Trophoblast cell (in vitro differentiated cells and primary cell): ENCODE data around the gene PCARE.

Experiments used
- DNase-seq, 2 donors: peaks; one replicate each; pipeline ENCODE4 v3.0.0-alpha.2; 2016
- H2AFZ ChIP-seq: 2 replicates; pipeline ENCODE4 v1.6.1; 2013; ENCODE audit warnings: low read length, moderate library complexity, mild to moderate bottlenecking; ENCODE audit not compliant: insufficient read depth, poor library complexity
- H2AK5ac ChIP-seq: 2 replicates; pipeline ENCODE4 v1.6.1; 2013; ENCODE audit warnings: mild to moderate bottlenecking, low read length
- H2BK120ac ChIP-seq: 2 replicates; pipeline ENCODE4 v1.6.1; 2013; ENCODE audit warnings: low read length, mild to moderate bottlenecking, moderate library complexity; ENCODE audit not compliant: insufficient read depth, poor library complexity
- H2BK12ac ChIP-seq: 2 replicates; pipeline ENCODE4 v1.6.1; 2013; ENCODE audit warnings: mild to moderate bottlenecking, low read length, moderate library complexity
- H2BK5ac ChIP-seq: 2 replicates; pipeline ENCODE4 v1.6.1; 2013; ENCODE audit warnings: low read length, low read depth, moderate library complexity, mild to moderate bottlenecking; ENCODE audit not compliant: poor library complexity
- H3K14ac ChIP-seq: 2 replicates; pipeline ENCODE4 v1.6.1; 2013; ENCODE audit warnings: mild to moderate bottlenecking, low read length
- H3K18ac ChIP-seq: 2 replicates; pipeline ENCODE4 v1.6.1; 2013; ENCODE audit warnings: mild to moderate bottlenecking, low read length
- H3K23ac ChIP-seq: 2 replicates; pipeline ENCODE4 v1.6.1; 2013; ENCODE audit warnings: low read length
- H3K27ac ChIP-seq: 2 replicates; pipeline ENCODE4 v1.5.1; 2013; ENCODE audit warnings: low read depth, mild to moderate bottlenecking, inconsistent platforms, low read length, moderate library complexity
- H3K27me3 ChIP-seq: 2 replicates; pipeline ENCODE4 v1.6.1; 2013; ENCODE audit warnings: inconsistent platforms, mild to moderate bottlenecking, low read length, moderate library complexity; ENCODE audit not compliant: insufficient read depth
- H3K36me3 ChIP-seq, 2 experiments: 1 replicate in 1 of 2; 2 replicates in 1 of 2; pipeline ENCODE4 v1.6.1; 2013; ENCODE audit warnings: low read length in 2 of 2, mild to moderate bottlenecking in 2 of 2, moderate library complexity in 1 of 2; ENCODE audit not compliant: insufficient read depth in 2 of 2, control insufficient read depth in 1 of 2
- H3K4ac ChIP-seq: 2 replicates; pipeline ENCODE4 v1.6.1; 2013; ENCODE audit warnings: low read depth, mild to moderate bottlenecking, low read length, moderate library complexity
- H3K4me1 ChIP-seq, 2 experiments: 1 replicate in 1 of 2; 2 replicates in 1 of 2; pipeline ENCODE4 v1.6.1; 2013; ENCODE audit warnings: low read length in 2 of 2, mild to moderate bottlenecking in 2 of 2, moderate library complexity in 1 of 2; ENCODE audit not compliant: insufficient read depth in 2 of 2, control insufficient read depth in 1 of 2
- H3K4me2 ChIP-seq: 2 replicates; pipeline ENCODE4 v1.6.1; 2013; ENCODE audit warnings: inconsistent platforms, mild to moderate bottlenecking, low read length, moderate library complexity
- H3K4me3 ChIP-seq: 2 replicates; pipeline ENCODE4 v1.5.1; 2013; ENCODE audit warnings: mild to moderate bottlenecking, low read depth, low read length, inconsistent platforms
- H3K79me1 ChIP-seq: one replicate; pipeline ENCODE4 v1.6.1; 2013; ENCODE audit warnings: low read length
- H3K79me2 ChIP-seq: 2 replicates; pipeline ENCODE4 v1.6.1; 2013; ENCODE audit warnings: low read length, mild to moderate bottlenecking; ENCODE audit not compliant: control insufficient read depth, insufficient read depth, poor library complexity
- H3K9ac ChIP-seq: 2 replicates; pipeline ENCODE4 v1.6.1; 2013; ENCODE audit warnings: mild to moderate bottlenecking, low read length
- H3K9me3 ChIP-seq: 2 replicates; pipeline ENCODE4 v1.6.1; 2013; ENCODE audit warnings: low read depth, mild to moderate bottlenecking, control low read depth, inconsistent platforms, low read length; ENCODE audit not compliant: insufficient read depth
- H4K12ac ChIP-seq: 2 replicates; pipeline ENCODE4 v1.6.1; 2013; ENCODE audit warnings: low read depth, mild to moderate bottlenecking, low read length, moderate library complexity
- H4K8ac ChIP-seq: 2 replicates; pipeline ENCODE4 v1.6.1; 2013; ENCODE audit warnings: low read depth, mild to moderate bottlenecking, low read length, moderate library complexity
- H4K91ac ChIP-seq: one replicate; pipeline ENCODE4 v1.6.1; 2013; ENCODE audit warnings: low read depth, mild to moderate bottlenecking, low read length, moderate library complexity
- WGBS: extraction: QIAGEN DNeasy Blood & Tissue Kit; methylation state at CpG from one replicate; pipeline ENCODE4 v1.1.7; 2013; ENCODE audit warnings: missing lambda C conversion rate; ENCODE audit not compliant: insufficient read length, insufficient coverage; ENCODE audit errors: extremely low coverage; 5-methylcytosine and 5-hydroxymethylcytosine counted together

Gene PCARE

DNA sequence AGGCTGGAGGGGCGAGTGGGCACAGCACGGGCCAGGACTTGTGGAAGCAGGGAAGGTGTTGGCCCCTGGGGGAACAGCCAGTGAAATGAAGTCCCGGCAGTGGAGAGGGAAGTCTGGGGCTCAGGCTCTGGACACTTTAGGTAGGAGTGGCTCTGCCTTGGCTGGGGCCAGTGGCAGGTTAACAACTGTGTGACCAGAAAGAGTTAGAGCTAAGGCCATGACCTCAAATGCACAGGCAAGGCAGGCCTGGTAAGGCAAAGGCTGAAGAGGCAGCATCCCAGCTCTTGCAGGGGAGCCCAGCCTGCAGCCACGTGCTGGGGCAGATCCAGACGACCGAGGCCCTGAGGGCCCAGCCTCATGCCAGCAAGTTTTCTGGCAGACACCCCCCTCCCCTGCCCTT is 21.5 kb downstream of the PCARE start:
- no peaks in the 10 kb centered on the region for H3K27me3 ChIP-seq
- no peak overlapping the region for H3K4me2 ChIP-seq
- no peaks in the 10 kb centered on the region for H3K79me2 ChIP-seq
- H2AFZ ChIP-seq, result no peak overlapping the region
- no peak overlapping the region for H4K8ac ChIP-seq
- no peaks in the 10 kb centered on the region for H3K79me1 ChIP-seq
- peaks cover 3% of the 10 kb centered on the region for H3K9me3 ChIP-seq
- no peak overlapping the region for H3K9ac ChIP-seq
- no peak for DNase-seq
- no peak overlapping the region for H2BK120ac ChIP-seq
- H3K4me1 ChIP-seq, result peaks cover 0 to 3% of the 10 kb centered on the region in 2 experiments
- H3K23ac ChIP-seq, result no peak overlapping the region
- H4K91ac ChIP-seq, result no peak overlapping the region
- no peak overlapping the region for H3K27ac ChIP-seq
- no peak overlapping the region for H3K4me3 ChIP-seq
- H2BK12ac ChIP-seq, result no peak overlapping the region
- no peak overlapping the region for H2AK5ac ChIP-seq
- H3K14ac ChIP-seq, result no peak overlapping the region
- no peak overlapping the region for H4K12ac ChIP-seq
- H3K18ac ChIP-seq, result no peak overlapping the region
- H2BK5ac ChIP-seq, result no peak overlapping the region
- H3K36me3 ChIP-seq, result no peaks in the 10 kb centered on the region
- no peak overlapping the region for H3K4ac ChIP-seq
- no CpG with 5 or more reads among the region's 6 CpGs for WGBS

DNA sequence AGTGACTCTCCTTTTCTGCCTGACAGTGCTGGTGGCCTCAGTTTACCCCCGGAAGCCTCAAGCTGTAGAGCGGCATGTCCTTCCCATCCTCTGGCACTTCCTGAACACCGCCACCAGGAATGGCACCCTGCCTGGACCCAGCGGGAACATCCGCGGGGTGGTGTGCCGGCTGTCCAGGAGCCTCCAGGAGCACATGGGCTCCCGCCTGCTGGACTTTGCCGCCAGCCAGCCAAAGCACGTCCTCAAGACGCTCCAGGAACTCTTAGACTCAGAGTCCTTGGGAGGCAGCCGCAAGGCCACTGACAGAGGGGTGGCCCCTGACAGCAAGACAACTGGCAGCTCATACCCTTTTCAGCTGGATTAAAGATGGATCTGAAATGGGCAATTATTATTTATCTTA is 22.6 kb downstream of the PCARE start:
- Histone ChIP-seq H2BK12ac (no peak overlapping the region), H2BK120ac (no peak overlapping the region), H3K9me3 (peaks cover 3% of the 10 kb centered on the region), H3K79me1 (no peaks in the 10 kb centered on the region), H3K79me2 (no peaks in the 10 kb centered on the region), H4K91ac (no peak overlapping the region), H3K4ac (no peak overlapping the region), H3K36me3 (no peaks in the 10 kb centered on the region), H3K9ac (no peak overlapping the region), H4K12ac (no peak overlapping the region), H4K8ac (no peak overlapping the region), H3K4me3 (no peak overlapping the region), H2BK5ac (no peak overlapping the region), H3K23ac (no peak overlapping the region), H3K27ac (no peak overlapping the region), H3K14ac (no peak overlapping the region), H3K4me2 (no peak overlapping the region), H3K4me1 (peaks cover 0 to 3% of the 10 kb centered on the region in 2 experiments), H2AFZ (no peak overlapping the region), H2AK5ac (no peak overlapping the region), H3K18ac (no peak overlapping the region), H3K27me3 (no peaks in the 10 kb centered on the region)
- DNase-seq, result no peak
- WGBS, result no CpG with 5 or more reads among the region's 12 CpGs

DNA sequence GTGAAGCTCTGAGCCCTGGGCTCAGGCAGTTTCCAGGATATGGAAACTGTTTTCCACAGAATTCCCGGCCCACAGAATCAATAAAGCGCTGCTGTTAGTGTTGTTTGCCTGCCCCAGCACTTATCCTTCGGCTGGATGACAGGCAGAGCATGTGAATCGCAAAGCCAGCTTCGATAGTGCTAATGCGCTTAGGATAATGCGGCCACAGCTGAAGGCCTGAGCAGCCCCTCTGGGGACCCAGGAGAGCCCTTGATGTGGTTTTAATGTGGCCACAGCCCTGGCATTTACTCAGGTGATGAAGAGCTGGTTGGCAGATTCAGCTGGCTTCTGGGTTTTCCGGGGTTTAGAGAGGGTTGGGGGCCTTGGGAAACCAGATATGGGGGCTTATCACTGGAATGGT is 23.7 kb downstream of the PCARE start:
- no peaks in the 10 kb centered on the region for H3K36me3 ChIP-seq
- no peak overlapping the region for H3K27ac ChIP-seq
- H3K4me3 ChIP-seq, result no peak overlapping the region
- no peaks in the 10 kb centered on the region for H3K27me3 ChIP-seq
- H3K14ac ChIP-seq, result no peak overlapping the region
- H3K18ac ChIP-seq, result no peak overlapping the region
- no peak overlapping the region for H2AFZ ChIP-seq
- WGBS, result no CpG with 5 or more reads among the region's 8 CpGs
- no peak overlapping the region for H2BK5ac ChIP-seq
- no peak overlapping the region for H4K12ac ChIP-seq
- H3K9ac ChIP-seq, result no peak overlapping the region
- H2BK120ac ChIP-seq, result no peak overlapping the region
- H2BK12ac ChIP-seq, result no peak overlapping the region
- no peaks in the 10 kb centered on the region for H3K79me2 ChIP-seq
- peaks cover 3% of the 10 kb centered on the region for H3K9me3 ChIP-seq
- H3K4me1 ChIP-seq, result peaks cover 0 to 3% of the 10 kb centered on the region in 2 experiments
- H3K79me1 ChIP-seq, result no peaks in the 10 kb centered on the region
- H3K4ac ChIP-seq, result no peak overlapping the region
- H3K23ac ChIP-seq, result no peak overlapping the region
- no peak overlapping the region for H4K91ac ChIP-seq
- H3K4me2 ChIP-seq, result no peak overlapping the region
- DNase-seq, result no peak
- H4K8ac ChIP-seq, result no peak overlapping the region
- no peak overlapping the region for H2AK5ac ChIP-seq

DNA sequence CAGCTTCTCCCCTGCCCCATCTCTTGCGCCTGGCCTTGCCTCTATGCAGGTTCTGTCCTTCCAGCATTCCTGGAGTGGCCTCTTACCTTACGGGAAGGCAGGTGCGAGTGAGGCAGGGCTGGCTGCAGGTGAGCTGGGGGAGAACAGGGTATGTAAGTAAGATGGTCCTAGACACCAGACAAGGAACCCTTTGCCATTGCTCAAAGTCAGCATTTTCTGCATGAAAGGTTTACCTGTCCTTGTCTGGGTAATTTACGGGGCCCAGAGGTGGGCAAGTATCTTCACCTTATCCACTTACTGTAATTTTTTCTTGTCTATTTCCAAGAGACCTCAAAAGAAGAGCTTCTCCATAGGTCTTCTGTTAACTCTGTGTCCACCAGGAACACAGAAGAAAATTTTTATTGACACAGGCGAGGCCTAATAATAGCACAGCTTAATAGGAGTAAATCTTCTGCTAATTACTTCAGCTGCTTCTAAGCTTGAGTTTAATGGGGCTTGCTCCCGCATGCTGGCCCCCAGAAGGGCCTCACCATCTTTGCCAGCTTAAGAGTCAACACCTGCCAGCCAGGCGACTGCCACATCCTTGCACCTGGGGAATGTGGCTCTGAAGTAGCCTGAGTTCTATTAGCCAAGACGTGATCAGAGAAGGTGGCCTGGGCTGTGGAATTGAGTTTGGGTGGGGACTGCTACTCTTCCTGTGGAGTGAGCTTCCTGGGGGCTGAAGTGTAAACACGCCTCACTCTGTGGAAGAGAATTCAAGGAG is 27.1 kb downstream of the PCARE start:
- no peak overlapping the region for H3K14ac ChIP-seq
- no peaks in the 10 kb centered on the region for H3K79me2 ChIP-seq

More for the DNA sequence above, 27.1 kb downstream of the PCARE start:
- Histone ChIP-seq H3K36me3 (no peaks in the 10 kb centered on the region), H2BK5ac (no peak overlapping the region), H3K9ac (no peak overlapping the region), H3K9me3 (peaks cover 3% of the 10 kb centered on the region), H2BK120ac (no peak overlapping the region), H3K4me2 (no peak overlapping the region), H4K8ac (no peak overlapping the region), H3K4ac (no peak overlapping the region), H3K27me3 (no peaks in the 10 kb centered on the region), H4K12ac (no peak overlapping the region), H2BK12ac (no peak overlapping the region), H3K27ac (no peak overlapping the region), H3K4me3 (no peak overlapping the region), H2AK5ac (no peak overlapping the region), H3K79me1 (no peaks in the 10 kb centered on the region), H4K91ac (no peak overlapping the region), H3K18ac (no peak overlapping the region), H3K4me1 (no peaks in the 10 kb centered on the region), H2AFZ (no peak overlapping the region), H3K23ac (no peak overlapping the region)
- no CpG with 5 or more reads among the region's 9 CpGs for WGBS
- DNase-seq, result no peak
